NCI-H1048 (cell line): ENCODE measurements around the gene VRK3.
A peak's percentile ranks its signal among the peaks of the same experiment; 100 is the strongest.
"Not testable (repeated sequence)": the region's sequence is repeated elsewhere in the genome, so short reads cannot be mapped to it uniquely, and the experiment has no call there.

ENCODE experiments used
- DNase-seq: peaks from one replicate; lab custom pipeline; 2025; lab: John Stamatoyannopoulos, UW

Gene VRK3

DNA sequence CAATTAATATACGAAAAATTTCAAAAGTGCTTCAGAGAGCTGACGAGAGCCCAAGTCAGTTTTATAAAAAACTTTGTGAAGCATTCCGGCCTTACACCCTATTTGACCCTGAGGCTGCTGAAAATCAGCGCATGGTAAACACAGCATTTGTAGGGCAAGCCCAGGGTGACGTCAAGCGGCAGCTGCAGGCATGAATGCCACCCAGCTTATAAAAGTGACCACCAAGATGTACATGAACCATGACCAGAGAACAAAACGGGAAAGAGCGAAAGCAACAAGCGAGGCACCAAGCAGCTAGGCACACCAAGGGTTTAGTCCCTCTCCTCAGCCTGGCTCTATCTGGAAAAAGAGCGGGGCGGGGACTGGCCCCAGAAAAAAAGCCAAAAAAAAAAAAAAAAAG is 70.2 kb downstream of the VRK3 start:
- no peak for DNase-seq

DNA sequence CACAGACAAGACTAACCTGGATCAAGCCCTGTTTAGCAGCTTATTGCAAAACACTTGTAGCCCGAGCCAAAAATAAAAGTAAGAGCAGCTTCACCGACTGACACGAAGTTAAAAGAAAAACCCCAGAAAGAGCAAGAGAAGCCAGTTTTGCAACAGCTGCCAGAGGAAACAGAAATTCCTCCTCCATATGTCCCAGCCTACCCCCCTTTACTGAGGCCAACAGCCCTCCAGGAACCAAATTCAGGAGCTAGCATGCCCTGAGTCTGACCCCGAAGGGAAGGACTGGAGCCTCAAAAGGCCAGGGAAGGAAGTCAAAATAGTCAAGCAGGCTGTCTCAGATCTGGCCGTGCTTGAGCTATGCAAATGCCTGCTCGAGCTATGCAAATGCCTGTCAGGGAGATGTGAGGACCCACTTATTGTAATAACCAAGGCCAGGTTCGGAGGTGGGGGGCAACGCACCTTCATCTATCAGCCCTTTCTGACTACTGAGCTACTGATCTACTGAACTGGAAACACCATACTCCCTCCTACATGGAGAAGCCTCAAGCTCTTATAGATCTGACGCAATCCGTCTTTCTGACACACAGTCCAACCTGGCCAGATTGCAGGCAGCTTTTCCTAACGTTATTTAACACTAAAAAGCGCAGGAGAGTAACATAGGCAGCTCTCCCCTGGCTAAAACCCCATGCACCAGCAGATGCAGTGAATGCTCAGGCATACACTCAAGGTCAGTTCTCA is 70.9 kb downstream of the VRK3 start:
- DNase-seq = no peak

DNA sequence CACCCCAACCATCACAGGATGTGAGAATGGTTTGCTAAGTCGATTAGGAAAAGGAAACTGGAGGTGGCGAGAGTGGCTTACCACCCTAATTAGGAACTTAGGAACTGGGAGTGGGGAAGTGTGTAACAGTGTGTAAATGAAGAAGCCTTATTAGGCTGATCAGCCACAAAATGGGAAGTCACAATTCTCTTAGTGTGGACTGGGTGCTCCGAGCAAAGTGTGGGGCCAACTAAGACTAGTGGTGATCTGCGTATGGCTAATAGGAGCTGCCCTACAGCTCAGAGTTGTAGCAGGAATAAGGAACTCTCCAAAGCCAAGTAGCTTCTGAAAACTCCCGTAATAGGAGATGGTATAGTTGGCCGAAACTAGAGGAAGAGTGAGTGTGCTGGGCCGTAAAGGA is 71.8 kb downstream of the VRK3 start:
- DNase-seq = no peak

DNA sequence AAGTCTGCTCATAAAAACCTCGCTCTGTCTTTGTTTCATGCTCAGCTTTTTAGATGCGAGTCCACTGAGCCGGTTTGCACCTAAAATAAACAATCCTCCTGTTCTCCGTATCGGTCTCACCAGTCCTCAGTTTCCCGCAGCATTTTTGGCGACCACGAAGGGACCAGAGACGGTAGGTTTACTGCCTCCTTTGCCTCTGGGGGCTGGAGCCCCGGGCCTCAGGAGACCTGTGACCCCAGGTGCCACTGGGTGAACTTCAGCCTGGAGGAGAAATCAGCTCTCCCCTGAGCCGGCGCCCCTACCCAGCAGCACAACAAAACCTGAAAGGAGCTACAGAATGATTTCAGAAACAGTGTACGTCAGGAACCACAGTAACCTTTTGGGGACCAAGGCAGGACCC is 72.3 kb downstream of the VRK3 start:
- no peak for DNase-seq

DNA sequence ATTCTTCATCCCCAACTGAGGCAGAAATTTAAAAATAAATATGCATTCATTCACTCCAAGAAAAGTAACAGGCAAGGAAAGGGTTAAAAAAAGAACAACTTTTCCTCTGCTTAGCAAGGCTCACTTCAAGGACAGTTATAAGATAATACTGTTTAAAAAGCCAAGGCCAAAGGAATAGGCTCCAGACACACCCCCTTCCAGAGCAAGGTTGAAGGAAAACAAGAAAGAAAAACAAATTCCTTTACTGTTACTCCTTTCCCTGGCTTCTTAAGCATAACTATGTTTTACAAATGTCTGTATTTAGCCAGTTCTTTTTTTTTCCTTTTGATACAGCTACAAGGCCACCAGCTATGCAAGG is 72.7 kb downstream of the VRK3 start:
- DNase-seq = no peak

DNA sequence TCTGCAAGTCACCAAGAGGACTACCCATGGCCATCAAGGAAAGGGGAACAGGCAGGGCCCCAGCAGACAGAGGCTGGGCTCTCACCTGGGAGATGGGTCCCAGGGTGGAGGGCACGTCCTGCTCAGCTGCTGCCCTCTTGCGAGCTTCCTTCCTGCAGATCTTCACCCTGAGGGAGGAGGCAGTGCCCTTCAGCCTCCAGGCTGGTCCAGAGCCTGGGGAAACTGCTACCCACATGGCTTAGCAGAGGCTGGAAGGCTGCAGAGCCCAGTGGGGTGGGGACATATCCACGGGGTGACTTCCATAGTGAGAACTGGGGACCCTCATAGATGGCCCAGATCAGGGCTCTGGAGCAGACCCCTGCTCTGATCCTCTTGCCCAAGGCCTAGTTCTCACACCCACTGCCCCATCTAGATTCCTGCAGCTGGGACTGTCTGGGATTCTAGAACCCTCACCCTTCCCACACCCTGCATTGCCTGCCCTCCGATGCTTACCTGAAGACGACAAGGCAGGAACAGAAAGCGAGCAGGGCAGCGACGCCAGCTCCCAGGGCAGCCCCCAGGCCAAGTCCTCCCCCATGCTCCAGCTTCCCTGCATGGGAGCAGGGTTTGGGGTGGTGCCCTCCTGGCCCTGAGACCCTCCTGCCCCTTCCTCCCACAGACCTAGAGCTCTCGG is 73.2 kb downstream of the VRK3 start:
- no peak for DNase-seq

DNA sequence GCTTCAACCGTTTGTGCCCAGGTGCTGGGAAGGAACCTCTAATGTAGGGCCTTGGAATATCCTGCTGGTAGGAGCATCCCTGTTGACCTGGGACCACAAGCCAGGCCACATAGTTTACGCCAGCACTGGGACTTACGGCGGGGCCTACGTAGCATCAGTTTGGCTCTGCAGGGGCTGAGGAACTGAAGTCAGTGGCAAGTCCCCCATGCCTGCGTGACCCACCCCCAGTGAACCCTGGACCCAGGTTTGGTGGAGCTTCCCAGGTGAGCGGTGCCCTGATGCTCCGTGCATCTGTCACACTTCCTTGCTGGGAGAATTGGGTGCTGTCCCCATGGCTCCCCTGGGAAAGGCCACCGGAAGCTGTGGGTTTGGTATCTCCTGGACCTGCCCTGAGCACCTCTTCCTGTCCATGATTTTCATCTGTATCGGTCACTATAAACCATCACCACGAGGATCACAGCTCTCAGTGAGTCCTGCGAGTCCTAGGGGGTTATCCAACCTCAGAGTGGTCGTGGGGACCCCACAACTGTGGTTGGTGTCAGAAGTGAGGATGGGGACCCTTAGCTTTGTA is 74.1 kb downstream of the VRK3 start:
- no peak for DNase-seq

DNA sequence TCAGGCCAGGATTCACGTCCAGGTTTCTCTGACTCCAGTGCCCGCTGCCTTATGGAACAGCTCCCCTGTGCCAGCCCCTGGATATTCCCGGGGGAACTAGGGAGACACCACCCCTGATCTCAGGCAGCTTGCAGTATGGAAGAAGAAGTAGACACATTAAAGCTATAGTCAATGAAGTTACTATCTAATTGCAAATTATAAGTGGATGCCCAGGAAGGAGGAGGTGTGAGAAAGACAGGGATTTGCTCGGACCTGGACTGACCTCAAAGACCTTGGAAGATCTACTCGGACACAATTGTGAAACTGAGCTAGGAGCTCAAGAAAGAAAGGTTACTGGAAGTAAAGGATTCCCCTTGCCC is 74.6 kb downstream of the VRK3 start:
- DNase-seq = no peak

DNA sequence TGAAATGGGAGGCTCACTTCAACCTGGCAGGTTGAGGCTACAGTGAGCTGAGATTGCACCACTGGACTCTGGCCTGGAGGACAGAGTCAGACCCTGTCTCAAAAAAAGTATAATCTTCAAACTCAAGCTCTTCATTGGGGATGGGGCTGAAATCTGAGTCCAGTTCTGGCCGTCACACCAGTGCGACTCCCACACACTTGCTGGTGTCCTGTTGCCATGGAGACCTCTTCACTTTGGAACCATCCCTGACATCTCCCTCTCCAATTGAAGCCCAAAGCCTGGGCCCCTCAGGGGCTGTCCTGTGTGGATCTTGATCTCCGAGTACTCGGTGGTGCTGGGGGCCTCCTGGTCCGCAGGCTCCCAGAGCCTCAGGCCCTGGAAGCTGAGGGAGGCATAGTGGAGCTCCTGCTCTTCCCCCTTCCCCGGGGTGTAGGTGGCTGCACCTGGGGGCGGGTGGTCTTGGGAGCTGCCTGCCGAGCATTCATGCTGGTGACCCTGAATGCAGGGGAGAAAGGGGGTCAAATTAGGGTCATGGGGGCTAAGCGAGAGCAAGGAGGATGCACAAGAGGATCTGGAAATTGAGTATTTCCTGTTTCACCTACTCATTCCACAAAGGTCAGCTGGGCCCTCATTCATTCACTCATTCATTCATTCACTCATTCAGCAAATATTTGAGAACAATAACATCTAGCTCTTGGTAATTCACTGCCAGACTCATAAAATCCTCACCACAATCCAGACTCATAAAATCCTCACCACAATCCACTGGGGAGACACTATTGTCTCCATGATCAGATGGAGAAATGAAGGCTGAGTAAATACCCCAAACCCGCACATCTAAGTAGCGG is 75.2 kb downstream of the VRK3 start:
- no peak for DNase-seq

DNA sequence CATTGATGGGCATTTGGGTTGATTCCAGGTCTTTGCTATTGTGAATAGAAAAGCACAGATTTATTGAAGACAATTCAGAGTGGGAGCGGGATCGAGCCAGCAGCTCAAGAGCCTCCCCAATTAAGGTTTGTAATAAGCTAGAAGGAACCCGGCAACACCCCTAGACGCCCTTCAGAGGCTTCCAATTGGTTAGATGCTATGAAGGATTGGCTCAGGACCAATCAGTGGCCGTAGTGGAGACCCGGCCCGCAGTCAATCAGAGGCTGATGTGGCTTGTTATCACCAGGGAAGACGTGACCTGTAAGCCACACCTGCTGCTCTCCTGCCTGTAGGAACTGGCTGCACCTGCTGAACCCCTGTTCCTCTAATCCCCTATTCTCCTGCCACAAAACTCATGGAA is 78.8 kb downstream of the VRK3 start:
- no peak for DNase-seq

DNA sequence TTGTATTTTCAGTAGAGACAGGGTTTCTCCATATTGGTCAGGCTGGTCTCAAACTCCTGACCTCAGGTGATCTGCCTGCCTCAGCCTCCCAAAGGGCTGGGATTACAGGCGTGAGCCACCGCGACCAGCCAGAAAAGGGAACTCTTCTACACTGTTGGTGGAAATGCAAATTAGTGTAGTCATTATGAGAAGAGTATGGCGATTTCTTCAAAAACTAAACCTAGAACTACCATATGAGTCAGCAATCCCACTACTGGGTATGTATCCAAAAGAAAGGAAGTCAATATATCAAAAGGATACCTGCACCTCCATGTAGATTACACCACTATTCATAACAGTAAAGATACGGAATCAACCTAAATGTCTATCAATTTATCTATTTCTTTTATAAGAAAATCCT is 80.6 kb downstream of the VRK3 start:
- DNase-seq = not testable (repeated sequence)

DNA sequence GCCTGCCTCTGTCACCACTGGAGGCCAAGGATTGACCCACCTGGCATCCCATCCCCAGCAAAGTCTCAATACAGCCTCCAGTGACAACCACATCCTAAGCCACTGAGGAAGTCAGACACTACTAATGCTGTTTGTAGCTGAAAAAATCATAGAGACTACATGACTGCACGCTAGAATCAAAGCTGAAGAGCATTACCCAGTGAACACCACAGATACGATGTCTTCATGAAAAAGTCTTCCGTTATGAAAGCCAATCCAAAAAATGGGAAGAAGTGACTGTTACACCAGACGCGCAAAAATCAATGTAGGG is 84.7 kb downstream of the VRK3 start:
- no peak for DNase-seq

DNA sequence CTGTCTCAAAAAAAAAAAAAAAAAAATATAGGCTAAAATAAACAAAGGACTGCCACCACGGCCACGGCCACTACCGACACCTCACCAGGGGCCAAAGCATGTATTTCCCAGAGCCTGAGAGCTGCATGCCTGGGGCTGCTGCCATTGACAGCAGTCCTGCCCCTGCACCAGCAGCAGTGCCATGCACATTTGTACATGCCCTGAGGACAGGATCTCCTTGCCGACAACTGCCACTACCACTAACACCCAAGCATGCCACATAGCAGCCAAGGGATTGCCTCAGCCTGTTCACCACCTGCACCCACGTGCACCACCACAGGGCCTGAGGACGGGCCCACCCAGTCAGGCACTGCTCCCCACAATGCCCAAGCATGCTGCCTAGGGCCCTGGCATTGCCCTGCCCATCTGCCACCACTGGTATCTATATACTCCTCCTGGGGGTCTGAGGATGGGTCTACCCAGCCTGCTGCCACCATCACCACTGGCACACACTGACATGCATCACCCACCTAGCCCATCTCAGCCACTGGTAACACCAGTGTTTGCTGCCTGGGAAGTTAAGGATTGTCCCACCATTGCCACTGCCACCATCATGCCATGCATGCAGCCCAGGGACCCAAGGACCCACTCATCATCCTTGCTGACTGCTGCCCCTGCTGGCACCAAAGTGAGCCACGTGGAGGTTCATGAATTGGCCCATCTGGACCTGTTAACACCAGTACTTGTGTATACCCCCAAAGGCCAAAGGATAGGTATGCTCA is 85.3 kb downstream of the VRK3 start:
- DNase-seq = no peak

DNA sequence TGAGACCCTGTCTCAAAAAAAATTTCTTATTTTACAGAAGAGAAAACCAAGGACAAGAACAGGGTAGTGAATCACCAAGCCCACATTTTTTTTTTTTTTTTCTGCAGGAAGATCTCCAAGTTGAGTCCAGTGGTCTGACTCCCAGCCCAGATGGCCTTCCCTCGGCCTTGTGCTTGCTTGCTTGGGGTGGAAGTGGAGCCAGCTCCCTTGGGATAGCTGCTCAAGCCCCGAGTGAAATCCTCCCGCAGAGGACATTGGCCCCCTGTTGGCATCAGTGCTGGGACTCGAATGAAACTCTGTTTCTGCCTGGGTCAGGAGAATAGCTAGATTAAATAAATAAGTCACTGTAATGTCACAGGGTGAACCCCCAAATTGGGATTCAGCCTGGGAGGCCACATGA is 86.5 kb downstream of the VRK3 start:
- no peak for DNase-seq

DNA sequence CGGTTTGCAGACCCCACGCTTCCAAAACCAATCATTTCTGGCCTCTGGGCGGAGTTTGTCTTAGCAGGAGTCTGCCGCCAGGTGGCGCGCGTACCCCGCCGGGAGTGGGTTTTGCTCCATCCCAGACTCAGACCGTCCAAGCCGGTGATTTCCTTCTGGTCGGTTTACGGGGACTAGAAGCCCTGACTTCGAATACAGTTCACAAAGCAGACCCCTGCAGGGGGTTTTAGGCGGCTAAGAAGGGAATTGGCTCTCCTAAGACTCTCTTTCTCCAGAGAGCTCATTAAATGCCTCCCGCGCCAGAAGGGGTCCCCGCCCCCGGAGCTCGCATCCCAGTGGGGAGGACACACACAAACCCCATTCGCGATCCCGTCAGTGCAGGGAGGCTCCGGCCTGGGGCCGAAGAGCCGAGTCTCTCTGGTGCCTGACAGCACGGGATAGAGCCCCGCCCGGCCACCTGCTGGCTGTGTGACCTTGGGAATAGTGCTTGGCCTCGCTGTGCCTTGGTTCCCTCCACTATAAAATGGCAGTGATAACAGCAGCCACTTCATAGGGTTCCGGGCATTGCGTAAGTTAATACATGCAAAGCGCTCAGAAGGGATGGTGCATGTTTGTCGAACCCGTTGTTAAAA is 87.3 kb downstream of the VRK3 start:
- DNase-seq = peak; percentile 46

DNA sequence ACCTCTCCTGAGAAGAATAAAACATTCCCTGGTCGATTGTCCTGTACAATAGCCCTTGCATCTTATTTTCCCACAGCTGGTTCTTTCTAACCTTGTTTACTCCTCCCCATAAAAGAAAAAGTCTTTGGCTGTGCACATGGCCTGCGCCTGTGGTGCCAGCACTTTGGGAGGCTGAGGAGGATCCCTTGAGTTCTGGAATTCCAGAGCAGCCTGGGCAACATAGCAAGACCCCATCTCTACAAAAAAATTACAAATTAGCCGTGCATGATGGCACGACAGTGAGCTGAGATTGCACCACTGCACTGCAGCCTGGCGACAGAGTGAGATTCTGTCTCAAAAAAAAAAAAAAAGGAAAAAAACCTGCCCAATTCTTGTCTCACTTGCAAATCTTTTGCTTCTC is 88.6 kb downstream of the VRK3 start:
- no peak for DNase-seq

DNA sequence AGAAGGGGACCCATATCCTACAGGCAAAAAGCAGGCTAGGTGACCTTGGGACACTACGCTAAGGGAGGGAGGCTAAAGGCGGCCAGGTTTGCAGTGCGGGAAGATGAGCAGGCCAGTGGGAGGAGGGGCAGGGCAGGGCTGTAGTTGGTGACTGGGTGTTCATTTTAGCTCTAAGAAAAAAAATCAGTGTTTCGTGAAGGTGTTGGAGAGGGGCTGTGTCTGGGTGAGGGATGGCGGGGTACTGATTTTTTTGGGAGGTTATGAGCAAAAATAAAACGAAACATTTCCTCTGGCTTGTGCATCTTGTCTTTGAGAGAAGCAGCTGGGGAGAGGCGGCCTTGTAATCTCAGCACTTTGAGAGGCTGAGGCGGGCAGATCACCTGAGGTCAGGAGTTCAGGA is 91.5 kb downstream of the VRK3 start:
- DNase-seq = no peak

DNA sequence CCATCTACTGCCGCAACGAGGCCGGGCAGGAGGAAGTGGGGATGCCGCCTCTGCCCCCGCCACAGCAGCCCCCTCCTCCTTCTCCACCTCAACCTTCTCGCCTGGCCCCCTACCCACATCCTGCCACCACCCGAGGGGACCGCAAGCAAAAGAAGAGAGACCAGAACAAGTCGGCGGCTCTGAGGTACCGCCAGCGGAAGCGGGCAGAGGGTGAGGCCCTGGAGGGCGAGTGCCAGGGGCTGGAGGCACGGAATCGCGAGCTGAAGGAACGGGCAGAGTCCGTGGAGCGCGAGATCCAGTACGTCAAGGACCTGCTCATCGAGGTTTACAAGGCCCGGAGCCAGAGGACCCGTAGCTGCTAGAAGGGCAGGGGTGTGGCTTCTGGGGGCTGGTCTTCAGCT is 92.4 kb downstream of the VRK3 start:
- no peak for DNase-seq

DNA sequence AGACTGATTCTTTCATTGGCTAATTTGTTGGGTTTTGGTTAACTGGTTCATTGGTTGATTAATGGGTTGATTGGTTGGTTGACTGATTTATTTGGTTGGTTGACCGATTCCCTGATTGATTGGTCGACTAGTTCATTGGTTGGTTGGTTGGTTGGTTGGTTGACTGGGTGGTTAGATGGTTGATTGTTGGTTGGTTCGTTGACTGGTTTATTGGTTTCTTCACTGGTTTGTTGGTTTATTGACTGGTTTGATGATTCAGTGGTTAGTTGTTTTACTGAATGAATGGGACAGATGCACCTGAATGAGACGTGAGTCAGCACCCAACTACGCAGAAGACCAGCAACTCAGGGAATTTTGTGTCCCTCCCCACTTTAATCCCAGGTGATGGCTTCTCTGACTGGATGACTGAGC is 93.1 kb downstream of the VRK3 start:
- no peak for DNase-seq

DNA sequence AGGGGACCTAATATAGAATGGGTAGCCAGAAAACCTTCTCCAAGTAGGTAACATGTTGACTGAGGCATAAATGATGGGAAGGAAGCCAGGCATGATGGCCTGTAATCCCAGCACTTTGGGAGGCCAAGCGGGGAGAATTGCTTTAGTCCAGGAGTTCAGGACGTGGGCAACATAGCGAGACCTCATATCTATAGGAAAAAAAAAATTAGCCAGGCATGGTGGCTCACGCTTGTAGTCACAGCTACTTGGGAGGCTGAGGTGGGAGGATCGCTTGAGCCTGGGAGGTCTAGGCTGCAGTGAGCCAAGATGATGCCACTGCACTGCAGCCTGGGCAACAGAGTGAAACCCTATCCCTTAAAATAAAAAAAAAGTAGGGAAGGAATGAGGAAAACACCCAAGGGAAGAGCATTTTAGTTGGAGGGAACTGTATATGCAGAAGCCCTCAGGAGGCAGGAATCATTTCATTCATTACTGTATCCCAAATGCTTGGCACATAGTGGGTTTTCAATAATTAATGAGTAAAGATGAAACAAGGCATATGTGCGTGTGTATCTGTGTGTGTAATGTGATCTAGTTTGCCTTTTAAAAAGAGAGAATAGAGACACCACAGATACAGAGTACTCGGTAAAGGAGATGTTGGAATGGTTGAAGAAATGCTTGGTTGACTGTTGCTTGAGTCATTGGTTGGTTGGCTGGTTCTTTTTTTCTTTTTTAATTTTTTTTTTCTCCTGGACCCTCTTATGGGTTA is 93.7 kb downstream of the VRK3 start:
- DNase-seq = no peak

DNA sequence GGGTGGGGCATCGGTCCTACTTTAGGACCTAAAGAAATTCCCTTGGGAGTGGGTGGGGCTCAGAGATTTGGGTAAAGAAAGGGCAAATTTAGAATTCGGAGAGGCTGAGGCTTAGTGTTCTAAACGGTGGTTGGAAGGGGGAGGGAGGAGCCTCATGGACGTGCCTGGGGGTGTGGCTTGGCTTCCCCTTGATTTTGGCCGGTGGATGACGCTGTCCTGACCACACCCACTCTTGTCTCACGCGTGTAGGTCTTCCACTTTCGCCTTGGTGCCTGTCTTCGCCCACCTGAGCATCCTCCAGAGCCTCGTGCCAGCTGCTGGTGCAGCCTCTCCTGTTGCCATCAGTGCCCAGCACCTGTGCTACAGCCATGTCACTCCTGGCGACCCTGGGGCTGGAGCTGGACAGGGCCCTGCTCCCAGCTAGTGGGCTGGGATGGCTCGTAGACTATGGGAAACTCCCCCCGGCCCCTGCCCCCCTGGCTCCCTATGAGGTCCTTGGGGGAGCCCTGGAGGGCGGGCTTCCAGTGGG is 94.6 kb downstream of the VRK3 start:
- DNase-seq = no peak
